Stimulated activated memory B cell treated with anti-CD40 and anti-IgM and Interleukin-4, amounts not matched to agents 10 μg/mL and 1 μg/mL and 100 μg/mL, for 72 hours (primary cell): ENCODE data around the gene CENPT.

Experiments
- ATAC-seq: fragments of 150-1000 bp; cut with Tn5 transposase; 2 replicates; pipeline ENCODE4 v1.10.0; 2021
- H3K27ac Mint-ChIP-seq: one replicate; pipeline ENCODE4 v1.8.0; 2022; ENCODE audit warnings: mild to moderate bottlenecking, mixed read lengths
- H3K27me3 Mint-ChIP-seq: one replicate; pipeline ENCODE4 v1.8.0; 2022; ENCODE audit warnings: mixed read lengths
- H3K36me3 Mint-ChIP-seq: one replicate; pipeline ENCODE4 v1.8.0; 2022; ENCODE audit warnings: mixed read lengths
- H3K4me1 Mint-ChIP-seq: one replicate; pipeline ENCODE4 v1.8.0; 2022; ENCODE audit warnings: mixed read lengths
- H3K4me3 Mint-ChIP-seq: one replicate; pipeline ENCODE4 v1.8.0; 2022; ENCODE audit warnings: mild to moderate bottlenecking, moderate library complexity, mixed read lengths
- H3K9me3 Mint-ChIP-seq: one replicate; pipeline ENCODE4 v1.8.0; 2022; ENCODE audit warnings: mixed read lengths

Gene CENPT

DNA sequence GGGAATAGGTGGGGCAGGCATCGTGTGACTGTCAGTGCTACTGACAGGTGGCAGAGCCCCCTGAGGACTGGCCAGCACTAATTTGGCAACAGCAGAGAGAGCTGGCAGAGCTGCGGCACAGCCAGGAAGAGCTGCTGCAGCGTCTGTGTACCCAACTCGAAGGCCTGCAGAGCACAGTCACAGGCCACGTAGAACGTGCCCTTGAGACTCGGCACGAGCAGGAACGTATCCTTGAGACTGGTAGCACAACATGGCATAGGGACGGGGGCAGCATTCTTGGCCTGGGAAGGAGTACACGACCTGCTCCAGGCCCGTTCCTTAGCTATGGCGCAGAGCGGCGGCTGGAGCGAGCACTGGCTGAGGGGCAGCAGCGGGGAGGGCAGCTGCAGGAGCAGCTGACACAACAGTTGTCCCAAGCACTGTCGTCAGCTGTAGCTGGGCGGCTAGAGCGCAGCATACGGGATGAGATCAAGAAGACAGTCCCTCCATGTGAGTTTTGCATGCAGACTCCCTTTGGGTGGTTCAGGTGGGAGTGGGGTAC lies 34.2 kb upstream of the CENPT start:
- Mint-ChIP-seq H3K36me3 (peaks cover 69% of the 10 kb centered on the region), H3K27ac (no peak overlapping the region)
- ATAC-seq, result no peak

DNA sequence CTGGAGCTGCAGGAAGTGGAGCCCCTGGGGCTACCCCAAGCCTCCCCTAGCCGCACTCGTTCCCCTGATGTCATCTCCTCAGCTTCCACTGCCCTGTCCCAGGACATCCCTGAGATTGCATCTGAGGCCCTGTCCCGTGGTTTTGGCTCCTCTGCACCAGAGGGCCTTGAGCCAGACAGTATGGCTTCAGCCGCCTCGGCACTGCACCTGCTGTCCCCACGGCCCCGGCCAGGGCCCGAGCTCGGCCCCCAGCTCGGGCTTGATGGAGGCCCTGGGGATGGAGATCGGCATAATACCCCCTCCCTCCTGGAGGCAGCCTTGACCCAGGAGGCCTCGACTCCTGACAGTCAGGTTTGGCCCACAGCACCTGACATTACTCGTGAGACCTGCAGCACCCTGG lies 33.1 kb upstream of the CENPT start:
- Mint-ChIP-seq H3K27me3 (no peaks in the 10 kb centered on the region), H3K4me3 (no peak overlapping the region), H3K9me3 (no peaks in the 10 kb centered on the region), H3K27ac (no peak overlapping the region), H3K4me1 (peaks cover 16% of the 10 kb centered on the region), H3K36me3 (peaks cover 70% of the 10 kb centered on the region)
- ATAC-seq, result no peak

More for the DNA sequence above, 34.2 kb upstream of the CENPT start:
- H3K9me3 Mint-ChIP-seq, result no peaks in the 10 kb centered on the region
- peaks cover 9% of the 10 kb centered on the region for H3K4me1 Mint-ChIP-seq
- no peak overlapping the region for H3K4me3 Mint-ChIP-seq
- H3K27me3 Mint-ChIP-seq, result no peaks in the 10 kb centered on the region

DNA sequence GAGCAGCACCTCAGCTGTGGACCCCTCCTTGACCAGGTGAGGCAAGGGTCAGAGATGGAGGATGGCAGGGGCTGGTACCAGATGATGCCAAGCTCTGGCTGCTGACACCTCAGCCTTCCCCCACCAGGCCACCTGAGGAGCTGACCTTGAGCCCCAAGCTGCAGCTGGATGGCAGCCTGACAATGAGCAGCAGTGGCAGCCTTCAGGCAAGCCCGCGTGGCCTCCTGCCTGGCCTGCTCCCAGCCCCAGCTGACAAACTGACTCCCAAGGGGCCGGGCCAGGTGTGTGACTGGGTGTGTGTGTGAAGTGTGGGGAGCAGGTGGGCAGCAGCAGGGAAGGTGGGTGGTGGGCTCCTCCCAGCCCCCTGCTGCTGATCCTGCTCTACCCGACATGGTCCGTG lies 32.4 kb upstream of the CENPT start:
- Mint-ChIP-seq H3K36me3 (peaks cover 70% of the 10 kb centered on the region), H3K9me3 (no peaks in the 10 kb centered on the region), H3K4me1 (peaks cover 22% of the 10 kb centered on the region), H3K4me3 (no peak overlapping the region), H3K27ac (no peak overlapping the region), H3K27me3 (no peaks in the 10 kb centered on the region)
- no peak for ATAC-seq

DNA sequence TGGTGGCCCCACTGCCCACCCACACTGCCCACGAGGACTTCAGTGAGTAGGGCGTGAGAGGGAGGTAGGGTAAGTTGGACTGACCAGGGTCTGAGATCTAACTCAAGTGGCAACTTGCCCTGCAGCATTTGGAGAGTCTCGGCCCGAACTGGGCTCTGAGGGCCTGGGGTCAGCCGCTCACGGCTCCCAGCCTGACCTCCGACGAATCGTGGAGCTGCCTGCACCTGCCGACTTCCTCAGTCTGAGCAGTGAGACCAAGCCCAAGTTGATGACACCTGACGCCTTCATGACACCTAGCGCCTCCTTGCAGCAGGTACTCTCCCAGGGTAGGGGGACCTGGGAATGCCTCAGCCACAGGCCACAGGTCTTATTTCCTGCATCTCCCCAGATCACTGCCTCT lies 32.0 kb upstream of the CENPT start:
- H3K4me3 Mint-ChIP-seq, result no peak overlapping the region
- no peaks in the 10 kb centered on the region for H3K9me3 Mint-ChIP-seq
- no peaks in the 10 kb centered on the region for H3K27me3 Mint-ChIP-seq
- no peak overlapping the region for H3K27ac Mint-ChIP-seq
- peaks cover 27% of the 10 kb centered on the region for H3K4me1 Mint-ChIP-seq
- ATAC-seq, result no peak
- peaks cover 67% of the 10 kb centered on the region for H3K36me3 Mint-ChIP-seq

DNA sequence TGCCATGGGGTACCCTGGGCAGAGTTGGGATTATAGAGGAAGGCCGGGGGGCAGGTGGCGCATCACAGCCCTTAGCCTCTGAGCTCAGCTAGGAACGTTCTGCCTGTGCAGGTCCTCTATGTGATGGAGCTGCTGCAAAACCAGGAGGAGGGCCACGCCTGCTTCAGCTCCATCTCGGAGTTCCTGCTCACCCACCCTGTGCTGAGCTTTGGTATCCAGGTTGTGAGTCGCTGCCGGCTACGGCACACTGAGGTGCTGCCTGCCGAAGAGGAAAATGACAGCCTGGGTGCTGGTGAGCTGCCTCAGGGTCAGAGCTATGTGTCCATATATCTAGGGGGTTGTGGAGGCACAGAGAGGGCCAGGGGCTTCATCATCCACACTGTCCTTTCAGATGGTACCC lies 31.4 kb upstream of the CENPT start:
- Mint-ChIP-seq H3K4me3 (no peak overlapping the region), H3K27me3 (no peaks in the 10 kb centered on the region), H3K4me1 (peaks cover 33% of the 10 kb centered on the region), H3K27ac (no peak overlapping the region), H3K36me3 (peaks cover 62% of the 10 kb centered on the region), H3K9me3 (no peaks in the 10 kb centered on the region)
- no peak for ATAC-seq

DNA sequence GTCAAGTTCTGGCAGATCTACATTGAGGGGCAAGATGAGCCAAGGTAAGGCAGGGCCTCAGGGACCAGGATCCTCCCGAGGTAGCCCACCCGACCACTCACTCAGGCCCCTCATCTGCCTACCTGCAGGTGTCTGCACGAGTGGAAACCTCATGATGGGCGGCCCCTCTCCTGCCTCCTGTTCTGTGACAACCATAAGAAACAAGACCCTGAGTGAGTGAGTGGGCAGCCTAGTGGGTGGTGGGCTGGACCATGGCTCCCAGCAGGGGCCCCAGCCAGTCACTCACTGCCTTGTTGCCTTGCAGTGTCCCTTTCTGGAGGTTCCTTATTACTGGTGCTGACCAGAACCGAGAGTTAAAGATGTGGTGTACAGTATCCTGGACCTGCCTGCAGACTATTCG lies 30.7 kb upstream of the CENPT start:
- no peak overlapping the region for H3K27ac Mint-ChIP-seq
- H3K36me3 Mint-ChIP-seq, result peaks cover 56% of the 10 kb centered on the region
- peaks cover 32% of the 10 kb centered on the region for H3K4me1 Mint-ChIP-seq
- H3K27me3 Mint-ChIP-seq, result no peaks in the 10 kb centered on the region
- no peak for ATAC-seq
- no peaks in the 10 kb centered on the region for H3K9me3 Mint-ChIP-seq
- no peak overlapping the region for H3K4me3 Mint-ChIP-seq

DNA sequence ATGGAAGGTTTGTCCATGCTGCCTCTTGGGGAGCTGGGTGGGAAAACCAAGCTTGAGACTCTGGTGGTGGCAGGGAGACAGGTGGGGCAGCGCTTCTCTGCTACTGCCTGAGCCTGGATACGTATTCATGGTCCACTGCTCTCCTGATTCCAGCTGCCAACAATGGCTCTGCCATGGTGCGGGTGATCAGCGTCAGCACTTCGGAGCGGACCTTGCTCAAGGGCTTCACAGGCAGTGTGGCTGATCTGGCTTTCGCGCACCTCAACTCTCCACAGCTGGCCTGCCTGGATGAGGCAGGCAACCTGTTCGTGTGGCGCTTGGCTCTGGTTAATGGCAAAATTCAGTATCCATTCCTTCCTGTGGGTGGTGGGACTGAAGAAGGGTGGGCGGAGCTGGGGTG lies 29.6 kb upstream of the CENPT start:
- H3K9me3 Mint-ChIP-seq, result no peaks in the 10 kb centered on the region
- no peak for ATAC-seq
- no peak overlapping the region for H3K4me3 Mint-ChIP-seq
- H3K27me3 Mint-ChIP-seq, result no peaks in the 10 kb centered on the region
- no peak overlapping the region for H3K27ac Mint-ChIP-seq
- H3K36me3 Mint-ChIP-seq, result peaks cover 48% of the 10 kb centered on the region
- H3K4me1 Mint-ChIP-seq, result peaks cover 36% of the 10 kb centered on the region

DNA sequence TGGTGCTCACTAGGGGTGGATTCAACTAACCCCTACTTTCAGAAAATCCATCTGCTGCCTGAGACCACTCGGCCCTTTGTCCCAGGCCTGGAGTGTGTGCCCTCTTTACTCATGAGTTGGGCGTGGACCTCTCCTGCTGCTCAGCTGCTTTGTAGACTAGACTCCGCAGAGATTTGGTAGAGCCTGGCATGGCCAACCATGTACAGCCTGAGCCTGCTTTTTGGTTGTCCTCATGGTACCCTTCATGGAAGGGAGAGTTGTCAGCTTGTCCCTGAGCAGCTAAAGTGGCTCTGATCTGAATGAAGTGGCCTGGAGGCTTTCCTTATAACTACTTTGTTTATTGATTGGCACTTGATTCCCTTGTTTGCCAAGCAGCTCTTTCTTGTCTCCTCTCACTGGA lies 26.9 kb upstream of the CENPT start:
- no peak for ATAC-seq
- Mint-ChIP-seq H3K27ac (peak overlapping the region; percentile 89), H3K4me3 (peak overlapping the region; percentile 95), H3K9me3 (no peaks in the 10 kb centered on the region), H3K4me1 (peaks cover 36% of the 10 kb centered on the region), H3K27me3 (no peaks in the 10 kb centered on the region), H3K36me3 (peaks cover 35% of the 10 kb centered on the region)

DNA sequence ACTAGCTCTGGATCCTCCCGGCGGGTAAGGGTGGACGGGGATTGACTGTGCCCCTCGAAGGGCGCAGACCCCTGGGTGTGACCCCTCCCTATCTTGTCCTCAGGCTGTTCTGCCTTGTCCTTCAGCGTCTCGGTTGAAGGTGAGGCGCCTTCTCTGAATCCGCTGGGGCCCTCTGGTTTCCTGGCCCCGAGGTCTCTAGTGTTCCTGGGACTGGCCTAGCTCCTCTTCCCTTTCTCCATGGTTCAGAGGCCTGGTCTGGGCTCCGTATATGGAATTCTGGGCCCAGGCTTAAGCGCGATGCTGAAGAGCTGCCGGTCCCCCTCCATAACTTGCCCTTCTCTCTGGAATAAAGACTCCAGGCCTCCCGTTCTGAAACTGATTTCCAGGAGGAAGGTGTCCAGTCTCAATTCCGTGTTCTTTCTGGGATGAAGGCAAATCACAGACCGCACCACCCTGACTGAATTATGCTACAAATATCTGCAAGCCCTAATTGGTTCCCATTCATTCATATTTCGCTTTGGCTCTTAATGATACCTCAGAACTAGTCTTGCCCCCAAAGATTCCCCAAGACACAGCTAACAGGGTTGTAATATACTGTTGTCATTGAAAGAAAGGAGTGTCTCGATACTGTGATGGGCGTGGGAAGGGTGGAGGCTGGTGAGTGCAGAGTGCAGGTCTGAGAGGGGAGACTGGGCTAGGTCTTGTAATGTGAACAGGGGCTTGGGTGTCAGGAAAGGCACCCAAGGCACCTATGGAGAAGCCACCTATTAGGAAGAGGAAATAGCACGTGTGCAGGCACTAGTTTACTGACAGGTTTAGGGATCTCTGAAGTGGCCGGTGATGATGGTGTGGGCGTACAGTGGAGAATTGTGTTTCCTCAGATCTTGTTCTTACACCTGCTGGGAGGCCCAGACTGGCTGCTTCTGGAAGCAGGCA lies 26.2 kb upstream of the CENPT start:
- Mint-ChIP-seq H3K4me1 (peaks cover 36% of the 10 kb centered on the region), H3K36me3 (peaks cover 29% of the 10 kb centered on the region), H3K27ac (peak overlapping the region; percentile 89), H3K4me3 (peak overlapping the region; percentile 95), H3K27me3 (no peaks in the 10 kb centered on the region), H3K9me3 (no peaks in the 10 kb centered on the region)
- ATAC-seq, result no peak

DNA sequence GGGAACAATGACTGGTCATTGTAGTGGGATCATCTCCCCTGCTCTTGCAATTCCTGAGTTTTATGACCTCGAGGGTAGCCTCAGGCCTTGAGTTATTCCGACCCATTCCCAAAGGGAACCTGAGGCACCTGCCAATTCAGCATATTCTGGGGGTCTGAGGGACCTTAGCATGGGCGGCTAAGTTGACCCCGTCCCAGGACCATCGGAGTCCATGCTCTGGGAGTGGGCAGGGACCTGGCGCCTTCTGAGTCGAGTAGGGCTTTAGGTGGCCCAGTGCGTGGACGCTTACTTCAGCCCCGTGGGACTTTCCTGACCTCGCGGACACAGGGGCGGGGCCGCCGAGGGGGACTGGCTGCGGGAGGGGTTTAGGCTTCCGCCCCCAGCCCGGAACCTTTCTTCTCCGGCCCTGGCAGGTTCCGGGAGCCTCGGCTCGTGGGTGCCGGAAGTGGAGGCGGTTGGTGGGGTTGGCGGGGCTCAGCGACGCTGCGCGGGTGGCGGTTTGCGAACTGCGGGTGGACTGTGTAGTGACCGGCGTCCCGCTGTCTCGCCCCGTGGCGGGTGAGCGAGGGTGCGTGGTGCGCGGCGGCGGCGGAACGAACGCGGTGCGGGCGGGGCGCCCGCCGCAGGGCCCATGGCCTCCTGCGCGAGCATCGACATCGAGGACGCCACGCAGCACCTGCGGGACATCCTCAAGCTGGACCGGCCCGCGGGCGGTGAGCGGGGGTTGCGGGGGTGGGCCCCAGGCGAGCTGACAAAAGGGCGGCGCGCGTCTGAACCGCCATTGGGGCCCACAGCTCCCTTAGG lies 25.3 kb upstream of the CENPT start, which contains the start of gene EDC4:
Gene EDC4, plus strand, starts transcription at position 422 of the 804 bp plus-strand sequence. Its CDS starts 210 bp downstream, at position 632.
- peak within 1 kb of the TSS; percentile 89 for H3K27ac Mint-ChIP-seq
- peak; percentile 92 for ATAC-seq
- H3K4me1 Mint-ChIP-seq, result peaks cover 36% of the 10 kb centered on the region
- peak within 1 kb of the TSS; percentile 95 for H3K4me3 Mint-ChIP-seq
- H3K36me3 Mint-ChIP-seq, result peaks cover 20% of the 10 kb centered on the region
- no peaks in the 10 kb centered on the region for H3K9me3 Mint-ChIP-seq
- no peaks in the 10 kb centered on the region for H3K27me3 Mint-ChIP-seq

DNA sequence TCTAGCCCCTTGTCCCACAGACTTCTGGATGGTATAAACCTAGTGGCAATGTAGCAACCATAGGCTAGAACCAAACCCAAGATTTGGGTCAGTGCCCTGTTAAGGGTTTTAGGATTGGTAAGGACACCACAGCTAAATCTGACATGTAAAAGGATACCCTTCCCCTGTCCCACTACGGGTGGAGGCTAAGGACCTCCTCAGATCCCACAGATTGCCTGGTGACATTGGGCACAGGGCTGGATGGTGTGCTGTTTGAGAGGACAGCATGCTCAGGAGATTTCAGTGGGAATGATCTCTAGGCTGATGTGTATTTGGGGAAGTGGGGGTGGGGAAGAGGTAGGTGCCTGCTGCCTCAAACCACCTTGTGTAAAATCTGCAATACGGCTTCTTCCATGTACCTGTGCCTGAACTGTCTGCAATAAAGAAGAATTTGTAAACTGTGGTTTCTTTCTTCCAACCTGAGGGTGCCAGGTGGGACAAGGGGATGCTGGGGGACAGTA lies 24.7 kb upstream of the CENPT start:
- Mint-ChIP-seq H3K4me1 (peaks cover 36% of the 10 kb centered on the region), H3K4me3 (peak overlapping the region; percentile 95), H3K27me3 (no peaks in the 10 kb centered on the region), H3K27ac (peak overlapping the region; percentile 89), H3K9me3 (no peaks in the 10 kb centered on the region), H3K36me3 (peaks cover 14% of the 10 kb centered on the region)
- peak; percentile 2 for ATAC-seq

DNA sequence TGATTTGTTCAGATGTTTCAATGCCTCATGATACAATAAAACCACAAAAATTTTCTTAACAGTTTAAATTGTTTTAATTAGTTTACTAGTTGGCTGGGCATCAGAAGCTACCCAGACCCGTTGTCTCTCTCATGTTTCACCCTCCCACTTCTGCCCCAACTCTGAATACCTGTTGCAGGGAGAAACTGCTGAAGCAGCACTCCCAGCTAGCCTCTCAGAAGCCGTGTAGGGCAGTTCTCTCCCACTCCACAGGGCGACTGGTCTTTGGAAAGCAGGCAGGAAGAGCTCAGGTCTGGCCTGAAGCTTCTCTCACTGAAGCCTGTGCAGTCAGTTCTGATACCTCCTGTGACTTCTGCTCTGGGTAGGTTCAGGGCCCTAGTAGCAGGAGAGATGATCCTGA lies 23.8 kb upstream of the CENPT start:
- peaks cover 36% of the 10 kb centered on the region for H3K4me1 Mint-ChIP-seq

DNA sequence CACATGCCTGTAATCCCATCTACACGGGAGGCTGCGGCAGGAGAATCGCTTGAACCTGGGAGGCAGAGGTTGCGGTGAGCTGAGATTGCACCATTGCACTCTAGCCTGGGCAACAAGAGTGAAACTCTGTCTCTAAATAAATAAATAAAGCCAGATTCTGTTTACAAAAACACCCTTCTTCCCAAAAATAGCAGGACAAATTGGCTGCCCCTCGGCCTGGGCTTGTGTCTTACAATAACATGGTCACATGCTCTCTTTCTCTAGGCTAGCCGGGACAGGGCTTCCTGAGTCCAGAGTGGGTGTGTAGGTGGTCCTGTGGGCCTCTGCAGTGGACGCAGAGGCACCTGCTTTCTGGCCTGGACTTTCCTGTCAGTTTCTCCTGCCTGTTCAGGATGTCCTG lies 22.2 kb upstream of the CENPT start:
- no peaks in the 10 kb centered on the region for H3K27me3 Mint-ChIP-seq
- H3K4me3 Mint-ChIP-seq, result no peak overlapping the region
- no peak overlapping the region for H3K27ac Mint-ChIP-seq
- H3K4me1 Mint-ChIP-seq, result peaks cover 23% of the 10 kb centered on the region
- H3K9me3 Mint-ChIP-seq, result no peaks in the 10 kb centered on the region
- no peak for ATAC-seq
- peaks cover 8% of the 10 kb centered on the region for H3K36me3 Mint-ChIP-seq

More for the DNA sequence above, 23.8 kb upstream of the CENPT start:
- Mint-ChIP-seq H3K4me3 (no peak overlapping the region), H3K36me3 (peaks cover 8% of the 10 kb centered on the region), H3K27ac (peak overlapping the region; percentile 89), H3K9me3 (no peaks in the 10 kb centered on the region), H3K27me3 (no peaks in the 10 kb centered on the region)
- no peak for ATAC-seq

DNA sequence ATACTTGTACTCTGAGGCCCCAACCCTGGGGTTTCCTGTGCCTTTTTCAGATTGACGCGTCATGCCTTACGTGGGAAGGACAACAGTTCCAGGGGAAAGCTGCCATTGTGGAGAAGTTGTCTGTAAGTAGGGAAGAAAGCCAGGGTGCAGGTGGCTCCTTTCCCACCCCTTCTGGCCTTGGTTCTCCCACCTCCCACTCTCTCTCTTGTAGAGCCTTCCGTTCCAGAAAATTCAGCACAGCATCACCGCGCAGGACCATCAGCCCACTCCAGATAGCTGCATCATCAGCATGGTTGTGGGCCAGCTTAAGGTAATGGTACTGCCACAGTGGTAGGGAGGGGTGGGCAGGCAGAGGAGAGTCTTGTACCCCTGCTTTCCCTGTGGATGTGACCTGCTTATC lies 20.8 kb upstream of the CENPT start:
- Mint-ChIP-seq H3K27ac (no peak overlapping the region), H3K4me3 (no peak overlapping the region), H3K27me3 (no peaks in the 10 kb centered on the region), H3K36me3 (peaks cover 8% of the 10 kb centered on the region), H3K4me1 (peaks cover 13% of the 10 kb centered on the region), H3K9me3 (no peaks in the 10 kb centered on the region)
- ATAC-seq, result no peak

DNA sequence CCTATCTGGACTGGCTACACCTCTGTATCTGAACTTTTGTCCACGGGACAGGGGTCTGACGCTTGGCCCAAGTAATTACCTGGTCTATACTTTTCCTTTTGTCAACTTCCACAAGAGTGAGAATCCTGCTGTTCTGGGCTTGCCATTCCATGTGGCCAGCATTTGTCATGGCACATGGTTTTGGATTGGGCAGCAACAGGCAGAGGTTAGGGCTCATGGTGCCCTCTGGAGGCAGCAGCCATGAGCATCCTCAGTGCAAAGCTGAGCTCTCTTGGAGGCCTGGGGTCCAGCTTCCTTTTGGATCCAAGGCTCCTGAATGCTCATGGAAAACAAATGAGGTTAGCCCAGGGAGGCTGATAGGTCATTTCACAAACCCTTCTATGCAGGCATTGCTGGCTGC lies 17.8 kb upstream of the CENPT start:
- peak overlapping the region; percentile 37 for H3K27ac Mint-ChIP-seq
- H3K27me3 Mint-ChIP-seq, result no peaks in the 10 kb centered on the region
- H3K9me3 Mint-ChIP-seq, result no peaks in the 10 kb centered on the region
- peaks cover 7% of the 10 kb centered on the region for H3K36me3 Mint-ChIP-seq
- H3K4me3 Mint-ChIP-seq, result no peak overlapping the region
- ATAC-seq, result no peak
- peaks cover 25% of the 10 kb centered on the region for H3K4me1 Mint-ChIP-seq
